ENCODE data around the gene CLDN9. TPM values are rescaled to one million over a fixed set of nuclear protein-coding genes. Genes with fewer than 3 reads are reported as not detected.

Gene CLDN9
- total RNA-seq, 1 donor from 2014 or later: not detected

- peaks cover 6% of the 10 kb centered on the region for H3K27me3 Mint-ChIP-seq
- H3K27ac Mint-ChIP-seq: no peak overlapping the region
- H3K9me3 Mint-ChIP-seq: no peaks in the 10 kb centered on the region
- H3K36me3 Mint-ChIP-seq (ENCODE audit: low read depth): no peaks in the 10 kb centered on the region
- H3K4me3 Mint-ChIP-seq: no peak overlapping the region
- H3K4me1 Mint-ChIP-seq: no peaks in the 10 kb centered on the region
- ChIA-PET POLR2A (interaction anchor here (0.6 kb wide), 1 partner anchor 48 kb away, joined by 4 read pairs; no protein-coding TSS in a partner anchor), CTCF (no interaction called here)
- DNase-seq: no peak
- TF ChIP-seq, protein P1, sequence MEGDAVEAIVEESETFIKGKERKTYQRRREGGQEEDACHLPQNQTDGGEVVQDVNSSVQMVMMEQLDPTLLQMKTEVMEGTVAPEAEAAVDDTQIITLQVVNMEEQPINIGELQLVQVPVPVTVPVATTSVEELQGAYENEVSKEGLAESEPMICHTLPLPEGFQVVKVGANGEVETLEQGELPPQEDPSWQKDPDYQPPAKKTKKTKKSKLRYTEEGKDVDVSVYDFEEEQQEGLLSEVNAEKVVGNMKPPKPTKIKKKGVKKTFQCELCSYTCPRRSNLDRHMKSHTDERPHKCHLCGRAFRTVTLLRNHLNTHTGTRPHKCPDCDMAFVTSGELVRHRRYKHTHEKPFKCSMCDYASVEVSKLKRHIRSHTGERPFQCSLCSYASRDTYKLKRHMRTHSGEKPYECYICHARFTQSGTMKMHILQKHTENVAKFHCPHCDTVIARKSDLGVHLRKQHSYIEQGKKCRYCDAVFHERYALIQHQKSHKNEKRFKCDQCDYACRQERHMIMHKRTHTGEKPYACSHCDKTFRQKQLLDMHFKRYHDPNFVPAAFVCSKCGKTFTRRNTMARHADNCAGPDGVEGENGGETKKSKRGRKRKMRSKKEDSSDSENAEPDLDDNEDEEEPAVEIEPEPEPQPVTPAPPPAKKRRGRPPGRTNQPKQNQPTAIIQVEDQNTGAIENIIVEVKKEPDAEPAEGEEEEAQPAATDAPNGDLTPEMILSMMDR (IDR thresholded peaks at IDR 0.05): no peak
- ATAC-seq (ENCODE audit: low read depth): no peak
- intact Hi-C loops (cut with micrococcal nuclease): no loop called here
Measured at GRCh38 chr16:2996298-2996697, 16.4 kb upstream of the CLDN9 start.

DNA sequence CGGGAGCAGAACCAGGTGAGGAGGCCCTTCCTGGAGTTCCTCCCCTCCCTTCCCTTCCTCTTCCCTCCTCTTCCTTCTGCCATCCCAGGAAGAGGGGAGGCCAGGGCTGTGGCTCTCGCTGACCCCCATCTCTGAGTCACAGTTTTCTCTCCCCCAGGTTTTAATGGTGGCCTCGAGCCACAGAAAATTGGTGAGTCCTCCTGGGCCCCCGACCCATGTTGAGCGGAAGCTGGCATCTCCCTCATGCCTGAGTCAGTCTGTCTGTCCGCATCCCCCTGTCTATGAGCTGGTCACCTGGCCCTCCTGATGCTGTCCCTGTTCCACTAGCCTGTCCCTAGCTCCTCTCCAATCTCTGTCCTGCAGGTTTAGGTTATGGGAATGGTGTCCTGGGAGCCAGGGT lies 12.8 kb upstream of the CLDN9 start:
- Mint-ChIP-seq H3K36me3 (ENCODE audit: low read depth) (no peaks in the 10 kb centered on the region), H3K4me3 (no peak overlapping the region), H3K9me3 (no peaks in the 10 kb centered on the region), H3K4me1 (peaks cover 5% of the 10 kb centered on the region), H3K27me3 (peaks cover 8% of the 10 kb centered on the region), H3K27ac (no peak overlapping the region)
- POLR2A ChIA-PET: no interaction called here
- intact Hi-C loops (cut with micrococcal nuclease): no loop called here
- CTCF ChIA-PET: interaction anchor here (1.8 kb wide), 1 partner anchor 130 kb away, joined by 5 read pairs; no protein-coding TSS in a partner anchor
- ATAC-seq (ENCODE audit: low read depth): no peak
- no peak for DNase-seq
- TF ChIP-seq, protein P1 (IDR thresholded peaks at IDR 0.05): no peak

GRCh38 chr16:3000540-3000939 lies 12.2 kb upstream of the CLDN9 start:
- Mint-ChIP-seq H3K4me3 (no peak overlapping the region), H3K4me1 (peaks cover 6% of the 10 kb centered on the region), H3K36me3 (ENCODE audit: low read depth) (no peaks in the 10 kb centered on the region), H3K27ac (no peak overlapping the region), H3K27me3 (peaks cover 9% of the 10 kb centered on the region), H3K9me3 (no peaks in the 10 kb centered on the region)
- ChIA-PET CTCF (interaction anchor here (1.8 kb wide), 1 partner anchor 129 kb away, joined by 5 read pairs; no protein-coding TSS in a partner anchor), POLR2A (no interaction called here)
- TF ChIP-seq, protein P1 (IDR thresholded peaks at IDR 0.05): no peak
- ATAC-seq (ENCODE audit: low read depth) (no peak), DNase-seq (no peak)
- intact Hi-C loops (cut with micrococcal nuclease): no loop called here

GRCh38 chr16:3001316-3001715 lies 11.4 kb upstream of the CLDN9 start:
- Mint-ChIP-seq H3K4me3 (no peak overlapping the region), H3K4me1 (peaks cover 6% of the 10 kb centered on the region), H3K27me3 (peaks cover 9% of the 10 kb centered on the region), H3K36me3 (ENCODE audit: low read depth) (no peaks in the 10 kb centered on the region), H3K9me3 (no peaks in the 10 kb centered on the region), H3K27ac (no peak overlapping the region)
- ChIA-PET CTCF (interaction anchor here (0.8 to 2.1 kb wide), 3 partner anchors 21 to 128 kb away, joined by 3 to 5 read pairs (median 5); no protein-coding TSS in a partner anchor), POLR2A (no interaction called here)
- TF ChIP-seq, protein P1 (IDR thresholded peaks at IDR 0.05): no peak
- intact Hi-C loops (cut with micrococcal nuclease): no loop called here
- DNase-seq (no peak), ATAC-seq (ENCODE audit: low read depth) (no peak)

DNA sequence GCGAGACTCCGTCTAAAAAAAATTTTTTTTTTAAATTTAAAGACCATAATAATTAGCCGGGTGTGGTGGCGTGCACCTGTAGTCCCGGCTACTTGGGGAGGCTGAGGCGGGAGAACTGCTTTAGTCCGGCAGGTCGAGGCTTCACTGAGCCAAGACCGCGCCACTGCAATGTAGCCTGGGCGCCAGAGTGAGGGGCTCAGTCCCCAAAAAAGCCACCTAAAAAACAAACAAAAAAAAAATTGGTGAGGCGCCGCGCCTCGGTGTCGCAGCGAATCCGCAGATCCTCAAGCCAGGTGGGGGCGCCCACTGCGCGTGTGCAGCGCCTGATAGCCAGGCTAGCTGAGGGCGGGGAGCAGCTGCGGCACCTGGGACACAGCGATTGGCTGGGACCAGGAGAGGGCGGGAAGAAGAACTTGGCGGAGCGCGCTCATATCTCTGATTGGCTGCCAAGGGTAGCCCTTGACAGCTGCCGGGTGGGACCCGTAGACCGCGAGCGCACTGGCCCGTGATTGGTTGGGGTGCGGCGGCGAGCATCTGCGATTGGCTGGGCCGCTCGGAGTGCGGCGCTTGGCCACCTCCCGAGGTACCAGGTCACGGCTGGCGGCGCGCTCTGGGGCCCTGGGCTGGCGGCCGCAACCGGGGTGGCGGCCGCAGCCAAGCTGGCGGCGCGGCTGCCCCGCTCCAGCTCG lies 9.0 kb upstream of the CLDN9 start:
- H3K27ac Mint-ChIP-seq: peak overlapping the region; percentile 53
- TF ChIP-seq, protein P1 (IDR thresholded peaks at IDR 0.05): no peak
- peaks cover 28% of the 10 kb centered on the region for H3K4me1 Mint-ChIP-seq
- peak; percentile 87 for DNase-seq
- peak; percentile 98 for ATAC-seq (ENCODE audit: low read depth)
- H3K36me3 Mint-ChIP-seq (ENCODE audit: low read depth): no peaks in the 10 kb centered on the region
- no peaks in the 10 kb centered on the region for H3K9me3 Mint-ChIP-seq
- intact Hi-C loops (cut with micrococcal nuclease): loop anchor here (1.0 kb wide), 5 partner anchors 17 to 163 kb away; partner anchors contain the start of genes THOC6 and TNFRSF12A
- POLR2A ChIA-PET: interaction anchor here (0.5 to 5.4 kb wide), 11 partner anchors 16 to 191 kb away, joined by 3 to 40 read pairs (median 4); partner anchors contain the start of genes HCFC1R1, PKMYT1, THOC6 and TNFRSF12A
- CTCF ChIA-PET: interaction anchor here (0.6 to 2.7 kb wide), 17 partner anchors 9 to 879 kb away, joined by 3 to 62 read pairs (median 6); partner anchors contain the start of genes FLYWCH2, HCFC1R1, THOC6 and TNFRSF12A
- H3K4me3 Mint-ChIP-seq: peak overlapping the region; percentile 67
- peaks cover 11% of the 10 kb centered on the region for H3K27me3 Mint-ChIP-seq

Measured in activated B cell treated with CpG ODN at 0.5 μM for 24 hours (primary cell).